Measurements from ENCODE around the gene TRIM33.
"Not testable (repeated sequence)": the region's sequence is repeated elsewhere in the genome, so short reads cannot be mapped to it uniquely, and the experiment has no call there.

Gene TRIM33

GRCh38 chr1:114367810-114368209 lies 143.2 kb downstream of the TRIM33 start:
- H3K4me3 Mint-ChIP-seq: no peak overlapping the region
- H3K4me1 Mint-ChIP-seq: no peaks in the 10 kb centered on the region
- H3K27ac Mint-ChIP-seq: no peak overlapping the region
- H3K9me3 Mint-ChIP-seq: peaks cover 44% of the 10 kb centered on the region
- no peak for TF ChIP-seq CTCF (IDR thresholded peaks at IDR 0.05)
- no peaks in the 10 kb centered on the region for H3K27me3 Mint-ChIP-seq (ENCODE audit: low read depth, poor library complexity)
- no peaks in the 10 kb centered on the region for H3K36me3 Mint-ChIP-seq (ENCODE audit: low read depth)
- DNase-seq: no peak

- H3K4me1 Mint-ChIP-seq; H3K27me3 Mint-ChIP-seq (ENCODE audit: low read depth, poor library complexity); H3K27ac Mint-ChIP-seq; DNase-seq; H3K4me3 Mint-ChIP-seq; H3K36me3 Mint-ChIP-seq (ENCODE audit: low read depth): not testable (repeated sequence)
- peaks cover 58% of the 10 kb centered on the region for H3K9me3 Mint-ChIP-seq
Measured at GRCh38 chr1:114363230-114363629, 147.8 kb downstream of the TRIM33 start.

- DNase-seq: no peak
- H3K27me3 Mint-ChIP-seq (ENCODE audit: low read depth, poor library complexity): peaks cover 6% of the 10 kb centered on the region
- TF ChIP-seq CTCF (IDR thresholded peaks at IDR 0.05): no peak
- H3K27ac Mint-ChIP-seq: no peak overlapping the region
- H3K4me1 Mint-ChIP-seq: no peaks in the 10 kb centered on the region
- peaks cover 5% of the 10 kb centered on the region for H3K36me3 Mint-ChIP-seq (ENCODE audit: low read depth)
- no peak overlapping the region for H3K4me3 Mint-ChIP-seq
- H3K9me3 Mint-ChIP-seq: peaks cover 47% of the 10 kb centered on the region
Measured at GRCh38 chr1:114359791-114360190, 151.2 kb downstream of the TRIM33 start.

- Mint-ChIP-seq H3K4me3 (no peak overlapping the region), H3K36me3 (ENCODE audit: low read depth) (peaks cover 5% of the 10 kb centered on the region), H3K27me3 (ENCODE audit: low read depth, poor library complexity) (peaks cover 14% of the 10 kb centered on the region), H3K4me1 (peaks cover 20% of the 10 kb centered on the region), H3K27ac (no peak overlapping the region), H3K9me3 (peaks cover 11% of the 10 kb centered on the region)
- TF ChIP-seq CTCF (IDR thresholded peaks at IDR 0.05): no peak
- DNase-seq: no peak
Measured at GRCh38 chr1:114355240-114355639, 155.8 kb downstream of the TRIM33 start.

- Mint-ChIP-seq H3K36me3 (ENCODE audit: low read depth) (peaks cover 5% of the 10 kb centered on the region), H3K27ac (no peak overlapping the region), H3K27me3 (ENCODE audit: low read depth, poor library complexity) (peaks cover 14% of the 10 kb centered on the region), H3K4me3 (no peak overlapping the region), H3K9me3 (peaks cover 6% of the 10 kb centered on the region), H3K4me1 (peaks cover 26% of the 10 kb centered on the region)
- TF ChIP-seq CTCF (IDR thresholded peaks at IDR 0.05): no peak
- no peak for DNase-seq
Measured at GRCh38 chr1:114353262-114353661, 157.7 kb downstream of the TRIM33 start.

GRCh38 chr1:114352797-114353196 lies 158.2 kb downstream of the TRIM33 start:
- Mint-ChIP-seq H3K27me3 (ENCODE audit: low read depth, poor library complexity) (peaks cover 14% of the 10 kb centered on the region), H3K9me3 (peaks cover 6% of the 10 kb centered on the region), H3K36me3 (ENCODE audit: low read depth) (peaks cover 5% of the 10 kb centered on the region), H3K4me1 (peaks cover 26% of the 10 kb centered on the region), H3K27ac (no peak overlapping the region), H3K4me3 (no peak overlapping the region)
- TF ChIP-seq CTCF (IDR thresholded peaks at IDR 0.05): no peak
- DNase-seq: no peak

All from nephron progenitor cell (in vitro differentiated cells).